CD4-positive, alpha-beta T cell (primary cell): Measurements from ENCODE around the gene KLHL24. TPM values are rescaled to one million over a fixed set of nuclear protein-coding genes. Genes with fewer than 3 reads are reported as not detected.

Experiments used
- ATAC-seq: fragments of 200-7000 bp; cut with Tn5 transposase; one replicate; pipeline ENCODE4 v1.10.0; 2022; ENCODE audit warnings: mild to moderate bottlenecking; ENCODE audit not compliant: poor library complexity
- CTCF ChIA-PET: fragments of 350-600 bp; sonication (Branson Sonifier 250); formaldehyde crosslinking; loops from one replicate; lab custom pipeline; 2021; ENCODE audit warnings: antibody characterized with exemption, inconsistent platforms; lab: Charles Lee
- POLR2A ChIA-PET: fragments of 350-600 bp; sonication (Branson Sonifier 250); formaldehyde crosslinking; loops from one replicate; lab custom pipeline; 2021; ENCODE audit warnings: antibody characterized with exemption, inconsistent platforms; lab: Charles Lee
- DNase-seq, 14 experiments: peaks; one replicate each; pipeline ENCODE4 v3.0.0-alpha.2; 2013 to 2020; ENCODE audit warnings: mixed read lengths in 2 of 14
- H3K27ac ChIP-seq, 2 donors: one replicate each; pipeline versions ENCODE4 v1.5.1 to v1.7.0; 2013; ENCODE audit warnings: low read length in 2 of 2, low read depth in 1 of 2, mild to moderate bottlenecking in 1 of 2
- H3K27me3 ChIP-seq, 2 experiments: 1 replicate in 1 of 2; 2 replicates in 1 of 2; pipeline versions ENCODE4 v1.6.1 to v1.7.0; 2013; ENCODE audit warnings: low read length in 2 of 2, control low read depth in 1 of 2, mild to moderate bottlenecking in 1 of 2, moderate library complexity in 1 of 2; ENCODE audit not compliant: insufficient read depth in 2 of 2, control insufficient read depth in 1 of 2
- H3K36me3 ChIP-seq: one replicate; pipeline ENCODE4 v1.6.1; 2013; ENCODE audit warnings: low read length, control low read depth; ENCODE audit not compliant: insufficient read depth
- H3K4me1 ChIP-seq: one replicate; pipeline ENCODE4 v1.6.1; 2013; ENCODE audit warnings: low read length, control low read depth; ENCODE audit not compliant: insufficient read depth
- H3K4me3 ChIP-seq: one replicate; pipeline ENCODE4 v1.5.1; 2013; ENCODE audit warnings: mild to moderate bottlenecking, low read length, moderate library complexity
- H3K9me3 ChIP-seq, 2 experiments: 1 replicate in 1 of 2; 2 replicates in 1 of 2; pipeline versions ENCODE4 v1.6.1 to v1.7.0; 2013; ENCODE audit warnings: low read length in 2 of 2, mild to moderate bottlenecking in 2 of 2, control low read depth in 1 of 2, moderate library complexity in 1 of 2; ENCODE audit not compliant: control insufficient read depth in 1 of 2, insufficient read depth in 1 of 2
- H3K27ac Mint-ChIP-seq: one replicate; pipeline ENCODE4 v1.8.0; 2020; ENCODE audit warnings: mixed read lengths
- H3K27me3 Mint-ChIP-seq: one replicate; pipeline ENCODE4 v1.8.0; 2021; ENCODE audit warnings: mixed read lengths
- H3K36me3 Mint-ChIP-seq: one replicate; pipeline ENCODE4 v1.8.0; 2021; ENCODE audit warnings: low read depth, mixed read lengths
- H3K4me1 Mint-ChIP-seq: one replicate; pipeline ENCODE4 v1.8.0; 2021; ENCODE audit warnings: low read depth, mixed read lengths
- H3K4me3 Mint-ChIP-seq: one replicate; pipeline ENCODE4 v1.8.0; 2020; ENCODE audit warnings: mild to moderate bottlenecking, mixed read lengths
- H3K9me3 Mint-ChIP-seq: one replicate; pipeline ENCODE4 v1.8.0; 2020; ENCODE audit warnings: mixed read lengths
- intact Hi-C, 2 experiments: fragments of 100-400 bp; cut with DNase I in 1 of 2; cut with micrococcal nuclease in 1 of 2; formaldehyde crosslinking; loops; one replicate each; pipeline versions ENCODE4 v1.15.1 to v1.9.0; 2023 to 2025; cut with DNase I, micrococcal nuclease
- total RNA-seq, 174 experiments: library from RNA in 2 of 174; stranded (reverse) in 2 of 174; gene quantifications; one replicate each; pipeline ENCODE4 v1.2.3 and lab custom pipeline; 2021 to 2026
- TF ChIP-seq, protein P1 (sequence below): fragments of 200-600 bp; IDR thresholded peaks from one replicate; pipeline ENCODE4 v1.8.0; 2022; ENCODE audit warnings: antibody characterized with exemption, mild to moderate bottlenecking

KLHL24 gene
- total RNA-seq, 2 experiments from 2014 or later = 190 to 191 TPM

DNA sequence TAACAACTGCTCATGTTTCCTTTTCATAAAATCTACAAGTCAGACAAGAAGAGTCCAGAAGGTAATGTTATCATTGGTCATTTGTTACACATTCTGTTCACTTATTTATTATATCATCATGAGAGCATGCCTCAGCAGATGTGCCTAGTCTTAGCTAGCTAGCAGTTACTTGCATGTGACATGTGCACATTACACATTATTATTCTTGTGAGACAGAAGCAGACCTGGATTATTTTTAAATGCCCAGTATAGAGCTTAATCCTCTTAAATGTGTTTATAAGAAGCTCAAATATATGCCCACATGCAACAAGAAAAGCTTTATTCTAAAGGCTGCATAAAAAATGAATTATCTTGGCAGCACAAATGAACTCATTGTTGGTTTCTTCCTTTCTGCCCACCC lies 74.8 kb downstream of the KLHL24 start:
- Mint-ChIP-seq H3K27ac (no peak overlapping the region), H3K9me3 (no peaks in the 10 kb centered on the region), H3K4me1 (peaks cover 23% of the 10 kb centered on the region), H3K4me3 (no peak overlapping the region), H3K36me3 (peaks cover 3% of the 10 kb centered on the region), H3K27me3 (no peaks in the 10 kb centered on the region)
- Histone ChIP-seq H3K4me3 (no peak overlapping the region), H3K27me3 (no peaks in the 10 kb centered on the region), H3K9me3 (no peaks in the 10 kb centered on the region), H3K36me3 (peaks cover 3% of the 10 kb centered on the region), H3K27ac (no peak overlapping the region), H3K4me1 (no peaks in the 10 kb centered on the region)
- TF ChIP-seq, protein P1, sequence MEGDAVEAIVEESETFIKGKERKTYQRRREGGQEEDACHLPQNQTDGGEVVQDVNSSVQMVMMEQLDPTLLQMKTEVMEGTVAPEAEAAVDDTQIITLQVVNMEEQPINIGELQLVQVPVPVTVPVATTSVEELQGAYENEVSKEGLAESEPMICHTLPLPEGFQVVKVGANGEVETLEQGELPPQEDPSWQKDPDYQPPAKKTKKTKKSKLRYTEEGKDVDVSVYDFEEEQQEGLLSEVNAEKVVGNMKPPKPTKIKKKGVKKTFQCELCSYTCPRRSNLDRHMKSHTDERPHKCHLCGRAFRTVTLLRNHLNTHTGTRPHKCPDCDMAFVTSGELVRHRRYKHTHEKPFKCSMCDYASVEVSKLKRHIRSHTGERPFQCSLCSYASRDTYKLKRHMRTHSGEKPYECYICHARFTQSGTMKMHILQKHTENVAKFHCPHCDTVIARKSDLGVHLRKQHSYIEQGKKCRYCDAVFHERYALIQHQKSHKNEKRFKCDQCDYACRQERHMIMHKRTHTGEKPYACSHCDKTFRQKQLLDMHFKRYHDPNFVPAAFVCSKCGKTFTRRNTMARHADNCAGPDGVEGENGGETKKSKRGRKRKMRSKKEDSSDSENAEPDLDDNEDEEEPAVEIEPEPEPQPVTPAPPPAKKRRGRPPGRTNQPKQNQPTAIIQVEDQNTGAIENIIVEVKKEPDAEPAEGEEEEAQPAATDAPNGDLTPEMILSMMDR = no peak
- no peak for ATAC-seq
- intact Hi-C loops = no loop called here
- ChIA-PET POLR2A (interaction anchor here (1.9 kb wide), 1 partner anchor 12 kb away, joined by 9 read pairs; the partner anchor contains the start of gene YEATS2), CTCF (no interaction called here)
- DNase-seq = no peak

DNA sequence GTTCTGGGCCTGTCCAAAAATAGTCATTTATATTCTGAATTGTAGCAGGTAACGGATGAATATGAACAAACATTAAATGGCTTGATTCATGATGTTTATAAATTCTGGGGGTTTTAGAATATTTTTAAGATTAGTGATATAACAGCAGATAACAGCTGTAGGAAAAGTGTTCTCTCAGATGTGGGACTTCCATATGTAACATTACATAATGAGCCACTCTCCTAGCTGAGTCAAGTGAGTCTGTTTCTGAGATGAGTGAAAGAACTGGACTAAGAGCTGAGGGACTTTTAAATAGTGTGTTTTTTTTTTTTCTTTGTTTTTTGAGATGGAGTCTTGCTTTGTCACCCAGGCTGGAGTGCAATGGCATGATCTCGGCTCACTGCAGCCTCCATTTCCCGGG lies 76.1 kb downstream of the KLHL24 start:
- Mint-ChIP-seq H3K27ac (no peak overlapping the region), H3K9me3 (no peaks in the 10 kb centered on the region), H3K4me1 (peaks cover 16% of the 10 kb centered on the region), H3K36me3 (peaks cover 7% of the 10 kb centered on the region), H3K27me3 (no peaks in the 10 kb centered on the region), H3K4me3 (no peak overlapping the region)
- no peak for DNase-seq
- intact Hi-C loops = no loop called here
- Histone ChIP-seq H3K27me3 (no peaks in the 10 kb centered on the region), H3K27ac (no peak overlapping the region), H3K4me3 (no peak overlapping the region), H3K4me1 (no peaks in the 10 kb centered on the region), H3K9me3 (no peaks in the 10 kb centered on the region), H3K36me3 (peaks cover 14% of the 10 kb centered on the region)
- ChIA-PET POLR2A (interaction anchor here (1.2 kb wide), 1 partner anchor 9 kb away, joined by 3 read pairs; no protein-coding TSS in a partner anchor), CTCF (interaction anchor here (0.5 to 0.7 kb wide), 2 partner anchors 14 to 94 kb away, joined by 3 to 4 read pairs; partner anchors contain the start of gene YEATS2)
- TF ChIP-seq, protein P1 = no peak
- ATAC-seq = no peak

GRCh38 chr3:183714622-183715021 lies 79.2 kb downstream of the KLHL24 start:
- ChIA-PET CTCF (no interaction called here), POLR2A (no interaction called here)
- DNase-seq (no peak), ATAC-seq (no peak)
- no peaks in the 10 kb centered on the region for H3K27me3 Mint-ChIP-seq
- H3K4me1 ChIP-seq = no peaks in the 10 kb centered on the region
- H3K36me3 Mint-ChIP-seq = peaks cover 35% of the 10 kb centered on the region
- no peak overlapping the region for H3K4me3 ChIP-seq
- H3K27ac Mint-ChIP-seq = no peak overlapping the region
- peaks cover 10% of the 10 kb centered on the region for H3K4me1 Mint-ChIP-seq
- H3K27ac ChIP-seq = no peak overlapping the region
- no peak overlapping the region for H3K4me3 Mint-ChIP-seq
- H3K27me3 ChIP-seq = no peaks in the 10 kb centered on the region
- peaks cover 35% of the 10 kb centered on the region for H3K36me3 ChIP-seq
- H3K9me3 Mint-ChIP-seq = no peaks in the 10 kb centered on the region
- intact Hi-C loops = no loop called here
- no peaks in the 10 kb centered on the region for H3K9me3 ChIP-seq
- TF ChIP-seq, protein P1 = no peak
